Measurements from ENCODE around the gene TMEM200B.
A peak's percentile ranks its signal among the peaks of the same experiment; 100 is the strongest.
"Not testable (repeated sequence)": the region's sequence is repeated elsewhere in the genome, so short reads cannot be mapped to it uniquely, and the experiment has no call there.

TMEM200B gene

DNA sequence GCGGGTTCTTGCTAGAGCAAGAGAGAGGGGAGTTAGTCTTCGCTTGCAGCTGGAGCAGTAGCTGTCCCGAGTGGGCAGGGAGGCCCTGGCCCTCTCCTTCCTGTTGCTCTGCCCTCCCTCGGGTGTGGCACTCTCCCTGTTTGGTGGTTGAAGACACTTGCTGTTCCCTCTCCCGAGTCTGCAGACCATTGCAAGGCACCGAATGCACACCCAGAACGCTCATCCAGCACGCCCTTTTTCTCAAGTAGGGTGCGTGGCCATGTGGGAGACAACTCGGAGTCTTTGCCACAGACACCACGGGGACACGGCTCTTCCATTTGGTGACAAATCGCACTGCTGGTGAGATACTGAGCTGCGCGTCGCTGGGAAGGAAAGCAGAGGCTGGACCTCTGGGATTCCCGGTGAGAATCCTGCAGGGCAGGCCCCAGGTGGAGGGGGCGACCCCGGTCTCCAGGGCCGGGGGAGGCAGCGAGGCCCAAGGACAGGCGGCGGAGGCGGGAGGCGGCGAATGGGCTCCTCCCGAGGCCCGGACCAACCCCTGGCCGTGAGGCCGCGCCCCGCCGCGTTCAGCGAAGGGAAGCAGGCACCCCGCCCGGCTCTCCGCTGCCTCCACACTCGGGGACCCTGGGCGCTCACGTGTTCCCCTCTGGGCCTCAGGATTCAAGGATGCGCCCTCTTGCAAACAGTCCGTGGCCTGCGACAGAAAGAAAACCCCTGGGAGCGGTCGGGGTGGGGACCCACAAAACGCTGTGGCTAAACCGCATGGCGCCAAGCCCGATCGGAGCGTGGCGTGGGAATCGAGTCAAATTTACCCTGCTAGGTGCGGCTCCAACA lies 10.4 kb upstream of the TMEM200B start:
- DNase-seq (ENCODE audit: low read depth) = no peak

DNA sequence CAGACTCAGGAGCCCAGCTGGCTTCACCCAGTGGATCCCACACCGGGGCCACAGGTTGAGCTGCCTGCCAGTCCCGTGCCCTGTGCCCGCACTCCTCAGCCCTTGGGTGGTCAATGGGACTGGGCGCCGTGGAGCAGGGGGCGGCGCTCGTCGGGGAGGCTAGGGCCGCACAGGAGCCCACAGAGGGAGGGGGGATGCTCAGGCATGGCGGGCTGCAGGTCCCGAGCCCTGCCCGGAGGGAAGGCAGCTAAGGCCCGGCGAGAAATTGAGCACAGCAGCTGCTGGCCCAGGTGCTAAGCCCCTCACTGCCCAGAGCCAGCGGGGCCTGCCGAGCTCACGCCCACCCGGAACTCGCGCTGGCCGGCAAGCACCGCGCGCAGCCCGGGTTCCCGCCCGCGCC lies 7.4 kb upstream of the TMEM200B start:
- DNase-seq (ENCODE audit: low read depth) = not testable (repeated sequence)

DNA sequence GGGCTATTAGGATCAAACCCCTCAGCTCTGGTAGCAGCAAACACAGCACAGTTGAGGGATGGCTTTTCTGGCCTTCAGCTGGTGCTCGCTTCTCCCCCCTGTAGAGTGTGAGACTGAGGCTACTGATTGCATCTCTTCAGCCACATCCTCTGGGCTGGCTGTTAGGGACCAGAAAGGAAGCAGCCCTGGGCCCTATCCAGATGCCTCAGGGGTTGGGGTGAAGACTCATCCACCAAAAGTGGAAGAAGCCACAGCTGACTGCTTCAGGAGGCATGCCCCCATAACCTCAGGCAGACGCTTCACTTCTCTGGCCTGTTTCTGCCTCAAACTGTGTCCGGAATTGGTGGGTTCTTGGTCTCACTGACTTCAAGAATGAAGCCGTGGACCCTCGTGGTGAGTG lies 6.2 kb upstream of the TMEM200B start:
- no peak for DNase-seq (ENCODE audit: low read depth)

DNA sequence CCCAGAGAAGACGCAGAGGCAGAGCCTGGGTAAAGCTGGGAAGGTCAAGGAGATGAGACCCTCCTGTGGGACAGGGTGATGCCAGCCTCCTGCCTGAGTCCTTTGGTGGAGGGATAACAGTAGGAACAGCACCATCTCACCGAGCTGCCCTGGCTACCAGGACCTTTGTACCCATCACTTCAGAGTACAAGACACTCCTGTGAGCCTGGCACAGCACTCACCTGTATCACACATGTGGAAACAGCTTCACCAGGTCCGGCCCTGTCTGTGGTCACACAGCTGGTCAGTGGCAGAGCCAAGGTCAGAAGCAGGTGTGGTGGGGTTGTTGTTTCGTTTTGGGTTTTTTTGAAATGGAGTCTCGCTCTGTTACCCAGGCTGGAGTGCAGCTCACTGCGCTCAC lies 5.0 kb upstream of the TMEM200B start:
- DNase-seq (ENCODE audit: low read depth) = no peak

DNA sequence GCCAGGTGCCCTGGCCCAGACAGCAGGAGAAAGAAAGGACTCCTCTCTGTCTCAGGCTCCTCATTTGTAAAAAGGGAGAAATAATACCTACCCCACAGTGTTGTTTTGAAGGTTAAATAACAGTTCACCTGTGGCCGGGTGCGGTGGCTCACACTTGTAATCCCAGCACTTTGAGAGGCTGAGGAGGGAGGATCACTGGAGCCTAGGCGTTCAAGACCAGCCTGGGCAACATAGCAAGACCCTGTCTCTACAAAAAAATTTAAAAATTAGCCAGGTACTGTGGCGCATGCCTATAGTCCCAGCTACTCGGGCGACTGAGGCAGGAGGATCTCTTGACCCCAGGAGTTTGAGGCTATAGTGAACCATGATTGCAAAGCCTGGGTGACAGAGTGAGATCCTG lies 2.5 kb upstream of the TMEM200B start:
- DNase-seq (ENCODE audit: low read depth) = no peak

DNA sequence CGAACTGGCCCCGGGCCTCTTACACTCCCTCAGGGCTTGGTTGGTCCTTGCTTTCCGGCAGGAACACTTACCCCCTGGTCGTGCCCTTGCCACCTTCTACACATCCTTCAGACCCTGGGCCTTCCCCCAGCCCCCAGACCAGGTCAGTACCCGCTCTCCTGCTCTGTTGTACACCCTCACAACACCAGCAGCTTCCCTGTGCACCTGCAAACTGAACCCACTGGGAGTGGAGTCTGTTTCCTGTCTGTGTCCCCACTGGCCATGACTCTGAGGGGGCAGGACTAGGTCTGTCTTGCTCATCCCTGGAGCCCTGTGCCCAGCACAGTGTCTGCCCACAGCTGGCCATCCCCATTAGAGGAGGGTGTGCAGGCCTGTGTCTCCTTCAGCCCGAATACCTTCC lies 2.1 kb upstream of the TMEM200B start:
- no peak for DNase-seq (ENCODE audit: low read depth)

DNA sequence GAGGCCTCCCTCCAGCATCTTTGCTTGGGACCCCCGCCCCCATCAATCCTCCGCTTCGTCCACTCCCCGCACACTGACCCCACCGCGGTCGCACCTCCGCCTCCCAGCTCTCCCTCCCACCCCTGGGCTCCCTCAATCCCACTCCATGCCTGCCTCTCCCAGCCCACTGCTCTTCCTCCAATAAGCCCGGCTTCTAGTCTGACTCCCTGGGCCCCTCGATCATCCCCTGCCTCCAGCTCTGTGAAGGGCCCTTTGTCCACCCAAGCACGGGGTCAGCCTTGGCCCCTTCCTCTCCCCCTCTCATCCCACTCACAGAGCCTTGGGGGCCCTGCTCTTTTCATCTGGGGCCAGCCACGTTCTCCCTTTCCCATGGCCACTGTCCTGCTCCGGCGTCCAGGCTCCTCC lies 1.5 kb upstream of the TMEM200B start:
- no peak for DNase-seq (ENCODE audit: low read depth)

DNA sequence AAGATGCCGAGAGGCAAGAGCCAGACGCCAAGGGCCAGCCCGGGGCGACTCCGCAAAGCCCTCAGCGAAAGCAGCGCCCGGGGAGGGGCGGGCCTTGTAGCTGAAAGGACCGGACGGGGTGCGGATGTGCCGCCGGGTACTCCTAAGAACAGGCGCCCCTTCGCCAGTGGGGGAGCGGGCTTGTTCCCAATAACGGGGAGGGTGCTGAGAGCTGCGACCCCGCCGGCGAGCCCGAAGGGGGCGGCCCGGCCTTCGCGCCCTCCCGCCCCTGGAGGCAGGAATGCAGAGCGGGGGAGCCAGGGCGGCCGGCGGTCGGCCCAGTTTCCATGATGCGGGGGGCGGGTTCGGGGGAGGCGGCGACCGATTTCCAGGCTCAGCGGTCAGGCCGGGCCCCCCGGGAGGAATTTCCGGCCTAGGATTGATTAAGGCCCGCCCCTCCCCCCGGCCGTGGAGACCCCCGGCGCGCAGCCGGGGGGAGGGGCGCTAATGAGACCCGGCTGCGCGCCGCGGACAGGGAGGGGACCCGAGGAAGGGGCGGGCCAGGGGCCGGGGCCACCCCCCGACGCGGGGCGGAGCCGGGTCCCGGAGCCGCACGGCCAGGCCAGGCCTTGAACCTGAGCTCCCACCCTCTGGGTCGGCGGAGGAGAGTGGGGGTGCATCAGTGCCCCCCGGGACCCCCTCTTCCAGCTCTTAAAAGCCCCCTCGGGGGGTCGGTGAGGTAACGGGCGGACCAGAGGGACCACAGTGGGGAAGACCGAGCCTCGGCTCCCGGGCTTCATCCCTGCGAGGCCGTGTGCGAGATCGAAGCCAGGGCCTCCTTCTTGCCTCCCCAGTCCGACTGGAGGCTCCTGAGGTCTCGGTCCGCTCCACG lies 898 bp upstream of the TMEM200B start:
- DNase-seq (ENCODE audit: low read depth) = peak; percentile 29

DNA sequence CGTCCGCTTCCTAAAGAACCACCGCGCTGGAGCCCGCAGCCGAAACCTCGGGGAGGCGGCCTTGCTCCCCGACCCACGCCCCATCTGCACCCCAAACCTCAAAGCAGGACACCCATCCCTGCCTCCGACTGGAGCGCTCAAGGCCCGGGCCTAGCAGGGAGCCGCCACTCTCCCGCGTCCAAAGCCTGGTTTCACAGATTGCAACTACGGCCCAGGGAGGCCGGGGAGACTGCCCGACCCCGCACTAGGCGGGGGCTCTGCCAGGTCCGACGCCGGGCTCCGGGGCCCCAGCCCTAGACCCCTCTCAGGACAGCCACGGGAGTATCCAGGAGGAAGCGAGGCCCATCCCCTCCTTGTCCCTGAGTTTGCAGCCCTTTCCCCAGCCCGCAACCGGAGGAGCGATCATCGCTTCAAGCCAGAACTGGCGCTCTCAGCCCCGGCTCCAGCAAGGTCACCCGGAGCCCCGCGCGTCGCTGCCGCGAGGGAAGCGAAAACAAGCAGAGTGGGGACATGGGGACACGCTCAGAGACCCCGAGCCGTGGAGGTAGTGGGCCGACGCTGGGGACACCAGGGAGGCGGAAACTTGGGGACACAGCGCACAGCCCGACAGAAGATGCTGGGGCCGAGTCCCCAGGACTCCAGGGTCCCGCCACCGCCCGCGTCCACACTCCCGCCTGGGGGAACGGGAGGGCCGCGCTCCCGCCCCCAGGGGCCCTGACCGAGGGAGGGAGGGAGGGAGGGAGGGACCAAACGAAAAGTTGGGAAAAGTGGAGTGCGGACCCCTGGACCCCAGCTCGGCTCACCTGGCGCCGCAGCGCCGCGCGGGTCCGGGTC lies 433 bp downstream of the TMEM200B start:
- no peak for DNase-seq (ENCODE audit: low read depth)

DNA sequence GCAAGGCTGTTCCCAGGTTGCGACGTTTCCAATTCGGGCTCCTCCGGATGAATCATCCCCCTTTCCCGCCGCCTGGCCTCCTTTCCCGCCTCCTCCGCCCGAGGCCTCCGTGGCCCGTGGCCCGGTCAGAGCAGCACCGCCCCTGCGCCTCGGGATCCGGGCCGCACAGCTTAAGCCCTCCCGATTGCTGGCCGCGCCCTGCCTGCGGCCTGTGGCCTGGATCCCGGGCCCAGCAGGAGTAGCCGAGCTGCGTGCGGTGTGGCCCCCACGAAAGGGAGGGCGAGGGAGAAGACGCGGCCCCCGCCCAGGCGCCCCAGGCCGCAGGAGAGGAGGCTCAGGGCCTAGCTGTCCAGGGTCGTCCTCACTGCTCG lies 1.0 kb downstream of the TMEM200B start:
- no peak for DNase-seq (ENCODE audit: low read depth)

DNA sequence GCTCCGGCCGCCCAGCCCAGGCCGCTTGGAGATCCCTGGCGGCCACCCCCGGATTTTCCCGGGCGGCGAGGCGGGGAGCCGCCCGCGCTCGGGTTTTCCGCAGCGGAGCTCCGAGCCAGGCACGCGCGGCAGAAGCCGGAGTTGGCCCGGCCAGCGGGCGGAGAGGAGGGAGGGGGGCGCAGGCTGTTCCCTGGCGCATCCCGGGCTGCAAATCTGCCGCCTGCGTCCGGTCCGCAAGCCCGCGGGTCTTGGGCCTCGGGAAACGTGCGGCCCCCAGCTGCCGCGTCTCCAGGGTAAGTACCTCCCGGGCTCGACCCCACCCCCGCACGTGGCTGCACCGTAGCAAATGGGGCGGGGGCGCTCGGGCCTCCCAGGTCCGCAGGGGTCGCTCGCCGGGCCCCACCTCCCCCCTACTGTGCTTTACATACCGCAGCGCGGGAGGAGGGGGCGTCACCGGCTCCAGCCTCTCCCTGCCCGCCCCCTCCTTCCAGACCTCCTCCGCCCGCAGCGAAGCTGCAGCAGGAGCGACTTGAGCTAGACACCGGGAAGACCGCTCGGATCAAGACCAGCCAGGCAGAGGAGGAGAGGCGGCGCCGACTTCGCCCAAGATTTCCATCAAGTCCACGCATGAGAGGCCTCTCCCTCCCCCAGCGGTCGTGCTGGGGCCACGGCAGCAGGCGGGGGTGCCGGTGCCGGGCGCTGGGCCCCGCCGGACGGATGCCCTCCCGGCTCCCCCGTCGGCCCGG lies 1.6 kb downstream of the TMEM200B start:
- no peak for DNase-seq (ENCODE audit: low read depth)

DNA sequence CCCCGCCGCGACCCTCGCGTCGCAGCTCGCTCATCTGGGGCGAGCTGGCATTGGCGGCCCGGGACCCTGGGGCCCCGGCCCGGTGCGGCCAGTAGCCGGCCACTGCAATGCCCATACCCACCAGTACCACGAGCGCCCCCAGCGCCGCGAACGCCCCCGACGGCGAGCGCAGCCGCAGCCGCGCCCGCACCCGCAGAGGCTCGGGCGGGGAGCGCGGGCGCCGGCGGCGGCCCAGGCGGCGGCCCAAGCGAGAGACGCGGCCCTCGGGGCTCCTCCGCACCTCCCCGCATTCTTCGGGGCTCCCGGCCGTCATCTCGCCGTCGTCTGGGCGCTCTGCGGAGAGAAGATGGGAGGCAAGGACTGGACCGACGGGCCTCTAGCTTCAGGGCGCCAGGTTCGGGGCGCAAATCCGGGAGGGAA lies 2.2 kb downstream of the TMEM200B start:
- DNase-seq (ENCODE audit: low read depth) = no peak

DNA sequence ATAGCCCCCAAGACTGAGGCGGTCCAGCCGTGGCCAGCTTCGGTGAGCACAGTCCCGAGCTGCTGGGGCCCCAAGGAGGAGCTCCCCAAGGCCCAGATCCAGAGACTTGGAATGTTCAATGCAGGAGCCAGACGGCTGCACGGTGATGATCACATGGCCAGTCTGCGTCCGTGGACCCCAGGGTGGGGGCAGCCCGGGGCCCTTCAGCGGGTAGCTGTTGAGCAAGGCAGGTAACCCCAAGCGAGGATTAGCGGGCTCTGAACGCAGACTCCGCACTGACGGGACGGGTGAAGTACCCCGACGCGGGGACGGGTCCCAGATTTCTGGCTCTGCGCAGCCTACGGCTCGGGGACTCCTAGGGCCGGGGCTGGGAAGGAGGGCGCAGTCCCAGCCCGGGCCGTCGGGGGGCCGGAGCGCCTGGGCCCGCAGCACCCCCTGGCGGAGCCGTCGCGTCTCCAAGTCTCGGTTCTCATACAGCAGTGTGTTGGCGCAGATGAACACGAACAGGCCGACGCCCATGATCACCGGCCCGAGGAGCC lies 2.7 kb downstream of the TMEM200B start:
- peak; percentile 48 for DNase-seq (ENCODE audit: low read depth)

DNA sequence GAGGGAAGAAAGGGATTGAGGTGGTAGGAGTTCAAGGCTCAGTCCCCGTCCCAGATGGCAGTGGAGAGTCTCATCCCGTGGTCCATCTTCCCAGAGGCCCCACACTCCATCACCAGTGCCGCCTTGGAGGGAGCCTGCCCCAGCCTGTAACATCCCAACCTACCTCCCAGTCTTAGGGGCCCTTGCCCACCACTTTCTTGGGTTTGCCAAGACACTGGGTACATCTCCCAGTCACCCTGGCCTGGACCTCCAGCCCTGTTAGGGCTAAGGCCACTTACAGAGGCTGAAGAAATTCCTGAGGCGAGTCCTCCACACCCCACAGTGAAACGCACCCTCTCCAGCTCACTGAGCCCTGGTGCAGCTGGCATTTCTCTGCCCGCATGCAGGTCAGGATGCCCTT lies 3.3 kb downstream of the TMEM200B start:
- DNase-seq (ENCODE audit: low read depth) = no peak

DNA sequence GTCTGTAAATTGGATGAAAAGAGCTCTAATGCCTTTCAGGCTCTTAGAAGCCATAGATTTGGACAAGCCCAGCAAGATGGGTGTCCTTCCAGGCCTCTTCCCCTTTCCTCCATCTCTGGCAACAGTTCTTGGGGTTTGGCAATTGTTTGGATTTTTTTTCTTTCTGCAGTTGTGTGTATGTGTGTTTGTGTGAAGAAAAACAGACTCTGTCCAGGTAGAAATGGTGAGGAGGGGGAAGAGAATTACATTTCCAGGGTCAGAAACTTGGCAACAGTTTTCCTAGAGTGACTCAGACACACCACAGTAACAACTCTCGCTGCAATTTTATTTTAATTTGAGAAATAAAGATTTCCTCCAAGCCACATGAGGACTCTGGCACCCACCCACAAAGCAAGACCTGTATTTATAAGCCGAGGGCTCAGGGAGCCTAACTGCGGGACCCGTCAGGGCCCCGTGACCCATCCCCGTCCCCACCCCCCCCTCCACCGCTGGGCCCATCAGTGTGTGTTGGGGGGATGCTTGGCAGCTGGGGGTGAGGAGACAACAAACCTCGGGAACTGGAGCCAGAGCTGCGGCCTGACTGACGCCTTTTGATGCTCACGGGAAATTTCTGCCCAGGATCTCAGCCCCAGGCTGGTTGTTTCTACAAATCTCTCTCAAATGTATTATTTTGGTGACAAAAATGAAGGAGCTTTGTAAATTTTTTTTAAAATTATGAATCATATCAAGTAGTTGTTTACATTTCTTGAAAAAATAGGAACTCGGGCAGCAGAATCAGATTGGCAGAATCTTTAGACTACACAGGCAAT lies 4.4 kb downstream of the TMEM200B start:
- no peak for DNase-seq (ENCODE audit: low read depth)

DNA sequence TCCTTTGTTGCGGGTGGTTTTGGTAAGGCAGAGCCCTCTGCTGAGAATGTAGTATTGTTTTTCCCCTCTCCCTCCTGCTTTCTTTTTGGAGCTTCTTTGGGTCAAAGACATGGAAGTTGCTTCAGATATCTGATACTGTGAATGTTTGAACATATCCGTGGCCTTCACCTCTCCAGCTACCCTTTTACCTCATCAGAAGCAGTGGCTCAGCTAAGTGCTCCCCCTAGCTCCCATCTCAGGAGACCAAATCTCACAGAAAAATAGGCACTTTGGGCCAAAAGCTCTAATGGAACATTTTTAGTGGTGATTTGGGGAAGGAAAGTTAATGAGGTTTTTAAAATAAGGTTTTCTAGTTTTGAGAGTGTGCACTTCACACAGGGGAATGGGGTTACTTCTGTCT lies 6.3 kb downstream of the TMEM200B start:
- no peak for DNase-seq (ENCODE audit: low read depth)

DNA sequence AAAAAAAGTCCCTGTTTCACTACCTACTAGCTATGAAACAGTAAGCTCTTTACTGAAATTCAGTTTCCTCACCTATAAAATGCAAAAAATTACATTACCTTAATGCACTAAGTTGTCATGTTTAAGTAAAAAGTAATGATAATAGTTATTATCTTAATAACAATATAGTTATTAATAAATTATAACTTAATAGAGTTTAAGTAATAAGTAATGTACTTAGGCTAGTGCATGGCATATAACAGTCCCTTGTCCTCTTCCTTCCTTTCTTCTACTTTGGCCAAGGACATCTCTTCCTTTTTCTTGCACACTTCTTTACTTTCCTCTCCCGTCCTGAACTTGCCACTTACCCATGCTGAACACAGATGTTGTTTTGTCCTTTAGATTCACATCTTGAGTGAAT lies 9.0 kb downstream of the TMEM200B start:
- no peak for DNase-seq (ENCODE audit: low read depth)

DNA sequence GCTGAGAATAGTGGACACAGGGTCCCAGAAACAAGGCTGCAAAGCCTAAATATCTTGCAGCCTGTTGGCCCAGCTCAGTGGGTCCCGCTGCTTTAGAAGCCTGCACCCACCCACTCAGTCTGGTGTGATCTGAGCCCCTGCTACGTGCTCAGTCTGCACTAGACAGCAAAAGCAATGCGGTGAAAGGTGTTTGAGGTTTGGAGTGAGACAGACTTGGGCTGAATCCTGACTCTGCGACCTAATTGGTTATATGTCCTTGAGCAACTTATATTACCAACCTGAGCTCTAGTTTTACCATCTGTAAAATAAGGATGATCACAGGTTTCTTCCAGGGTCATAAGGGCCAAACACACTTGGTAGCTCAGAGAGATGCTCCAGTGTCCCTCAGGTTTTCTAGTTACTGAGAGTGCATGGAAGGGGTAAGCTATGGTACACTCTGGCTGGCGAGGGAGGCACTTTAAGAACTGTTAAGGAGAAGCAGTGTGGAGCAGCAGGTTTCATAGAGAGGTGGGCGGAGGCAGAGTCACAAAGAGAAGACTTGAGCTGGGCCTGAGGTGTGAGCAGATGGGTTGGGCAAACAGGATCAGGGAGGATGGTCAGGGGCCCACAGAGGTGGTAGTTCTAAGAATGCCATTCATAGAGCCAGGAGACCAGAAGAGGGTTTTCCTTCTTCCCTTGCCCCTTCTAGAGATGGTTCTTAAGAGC lies 10.1 kb downstream of the TMEM200B start:
- DNase-seq (ENCODE audit: low read depth) = no peak

DNA sequence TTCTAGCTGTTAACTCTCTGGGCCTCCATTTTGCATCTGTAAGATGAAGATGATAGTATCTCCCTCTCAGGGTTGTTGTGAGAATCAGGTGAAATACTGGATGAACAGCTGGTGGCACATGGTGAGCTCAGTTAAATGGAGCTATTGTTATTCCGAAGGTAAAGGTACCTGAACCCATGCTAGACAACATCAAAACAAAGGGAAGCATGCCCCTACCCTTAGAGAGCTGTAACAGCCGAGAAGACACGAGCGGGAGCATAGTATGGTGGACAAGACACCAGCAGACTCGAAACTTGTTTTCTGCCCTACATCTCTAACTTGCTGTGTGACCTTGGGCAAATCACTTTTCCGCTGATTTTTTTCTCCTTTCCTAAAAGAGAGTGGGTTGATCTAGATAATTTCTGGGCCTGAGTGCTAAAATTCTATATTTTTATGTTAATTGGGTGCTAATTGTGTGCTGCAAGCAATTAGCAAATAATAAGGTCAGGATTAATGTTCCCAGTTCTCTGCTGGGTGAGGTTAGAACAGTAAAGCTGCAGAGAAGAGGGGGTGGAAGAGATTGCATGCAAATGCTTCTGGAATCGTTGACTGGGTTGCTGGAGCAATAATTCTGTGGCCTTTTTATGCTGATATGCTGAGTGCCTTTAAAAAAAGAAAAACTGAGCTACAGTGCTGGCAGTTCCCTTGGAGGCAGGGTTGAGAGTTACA lies 10.8 kb downstream of the TMEM200B start:
- no peak for DNase-seq (ENCODE audit: low read depth)
